Panc1 (cell line): ENCODE results near the gene PHF1. TPM values are rescaled to one million over a fixed set of nuclear protein-coding genes. Genes with fewer than 3 reads are reported as not detected.

ENCODE experiments used
- ATAC-seq: fragments of 200-7000 bp; cut with Tn5 transposase; 2 replicates; pipeline ENCODE4 v1.9.1; 2020; ENCODE audit warnings: mild to moderate bottlenecking, moderate library complexity
- BruUV-seq: library from RNA; stranded (reverse); fragments of 400-500 nt; replicated peaks from 2 replicates; lab custom pipeline; 2021; lab: Mats Ljungman, UMichigan
- CTCF ChIA-PET: fragments of 300-600 bp; sonication (Branson Sonifier 250); formaldehyde crosslinking; loops from one replicate; lab custom pipeline; 2022; ENCODE audit warnings: antibody characterized with exemption; lab: Charles Lee
- POLR2A ChIA-PET: fragments of 300-600 bp; sonication (Branson Sonifier 250); formaldehyde crosslinking; loops from one replicate; lab custom pipeline; 2022; ENCODE audit warnings: antibody characterized with exemption; lab: Charles Lee
- DNase-seq: peaks from one replicate; pipeline ENCODE4 v3.0.0-alpha.2; 2010; ENCODE audit warnings: low read depth, low spot score
- H3K27ac ChIP-seq: 2 replicates; pipeline ENCODE4 v1.5.1; 2011; ENCODE audit warnings: mild to moderate bottlenecking, low read length, inconsistent platforms
- H3K27me3 ChIP-seq: fragments of 200-500 bp; sonication (Bioruptor generic); 2 replicates; pipeline ENCODE4 v1.6.0; 2014; ENCODE audit warnings: low read length, inconsistent platforms; ENCODE audit not compliant: control insufficient read depth, insufficient read depth
- H3K36me3 ChIP-seq: fragments of 200-500 bp; sonication (Bioruptor generic); 2 replicates; pipeline ENCODE4 v1.5.1; 2014; ENCODE audit warnings: inconsistent platforms, mild to moderate bottlenecking, low read length, moderate library complexity; ENCODE audit not compliant: control insufficient read depth, insufficient read depth
- H3K4me1 ChIP-seq: 2 replicates; pipeline ENCODE4 v1.5.1; 2011; ENCODE audit warnings: inconsistent platforms, mild to moderate bottlenecking, low read length, moderate library complexity; ENCODE audit not compliant: control insufficient read depth, insufficient read depth
- H3K4me3 ChIP-seq, 2 experiments: 2 replicates each; pipeline ENCODE4 v1.5.1; 2011 to 2012; ENCODE audit warnings: low read depth in 2 of 2, low read length in 2 of 2, mild to moderate bottlenecking in 2 of 2, inconsistent platforms in 1 of 2, moderate library complexity in 1 of 2
- H3K9me3 ChIP-seq: fragments of 200-500 bp; sonication (Bioruptor generic); 2 replicates; pipeline ENCODE4 v1.5.1; 2014; ENCODE audit warnings: low read depth, mild to moderate bottlenecking, inconsistent platforms, low read length, moderate library complexity; ENCODE audit not compliant: control insufficient read depth, insufficient read depth
- POLR2AphosphoS5 ChIP-seq: IDR thresholded peaks from 2 replicates; pipeline ENCODE4 v1.6.1; 2012; ENCODE audit warnings: mild to moderate bottlenecking, low read depth, low read length, moderate library complexity
- REST ChIP-seq, 2 experiments: IDR thresholded peaks; 2 replicates each; pipeline ENCODE4 v1.6.1; 2011 to 2012; ENCODE audit warnings: low read depth in 2 of 2, control low read depth in 1 of 2, low read length in 1 of 2, mild to moderate bottlenecking in 1 of 2, moderate library complexity in 1 of 2; ENCODE audit not compliant: insufficient read depth in 1 of 2
- SIN3A ChIP-seq: IDR thresholded peaks from 2 replicates; pipeline ENCODE4 v1.6.1; 2012; ENCODE audit warnings: low read depth, mild to moderate bottlenecking, low read length, moderate library complexity, borderline replicate concordance; ENCODE audit not compliant: insufficient read depth
- TCF7L2 ChIP-seq: IDR thresholded peaks from 2 replicates; pipeline ENCODE4 v1.6.1; 2011; ENCODE audit warnings: mild to moderate bottlenecking, low read depth, low read length, inconsistent platforms
- in situ Hi-C: cut with HindIII; loops from 2 replicates; pipeline ENCODE4 v1.10.0; 2016; ENCODE audit warnings: low sequenced_read_pairs, low pct_unique_long_range_greater_than_20kb
- intact Hi-C: fragments of 100-400 bp; cut with micrococcal nuclease; formaldehyde crosslinking; loops from one replicate; pipeline ENCODE4 v1.10.0; 2022; ENCODE audit not compliant: unreplicated experiment
- total RNA-seq: library from RNA; stranded (reverse); gene quantifications from one replicate; pipeline ENCODE4 v1.2.1, GENCODE V29; 2021; ENCODE audit not compliant: unreplicated experiment
- TF ChIP-seq, protein P1 (sequence below): fragments of 450-650 bp; IDR thresholded peaks from 2 replicates; pipeline ENCODE4 v1.5.1; 2017; ENCODE audit warnings: mild to moderate bottlenecking

PHF1 gene
- total RNA-seq, 1 experiment from 2014 or later: 51.6 TPM

DNA sequence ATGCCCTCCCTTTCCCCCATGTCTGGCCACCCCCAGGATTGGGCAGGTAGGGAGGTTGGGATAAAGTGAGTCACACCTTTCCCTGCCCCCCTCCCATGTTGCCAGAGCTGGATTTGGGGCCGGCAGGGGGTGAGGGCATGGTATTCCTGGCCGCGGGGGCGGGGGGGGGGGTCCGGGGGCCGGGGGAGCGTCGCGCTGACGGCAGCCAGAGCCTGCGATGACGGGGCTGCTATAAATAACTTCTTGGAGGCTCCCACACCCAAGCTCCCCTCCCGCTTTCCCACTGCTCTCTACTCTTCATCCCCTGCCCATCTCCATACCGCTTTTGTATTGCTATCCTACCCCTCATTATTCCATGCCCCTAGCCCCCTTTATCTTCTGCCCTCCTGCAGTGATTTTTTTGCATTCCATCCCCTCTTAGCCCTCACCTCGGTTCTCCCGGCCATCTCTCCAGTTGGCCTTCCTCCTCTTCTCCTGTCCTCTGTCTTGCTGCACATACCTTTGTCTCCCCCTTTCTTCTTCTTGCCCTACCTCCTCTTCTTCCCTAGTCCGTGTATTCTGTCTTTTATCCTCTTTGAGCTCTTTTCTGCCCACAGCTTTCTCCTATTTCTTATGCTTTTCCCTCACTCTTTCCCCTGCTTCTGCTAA, 22.9 kb downstream of the PHF1 start:
- no peak for DNase-seq
- H3K4me3 ChIP-seq: no peak overlapping the region
- in situ Hi-C loops (no loop called here), intact Hi-C loops (no loop called here)
- no peak for ATAC-seq
- H3K4me1 ChIP-seq: peaks cover 24% of the 10 kb centered on the region
- ChIA-PET CTCF (no interaction called here), POLR2A (no interaction called here)
- no peak overlapping the region for H3K27ac ChIP-seq
- no peaks in the 10 kb centered on the region for H3K9me3 ChIP-seq
- TF ChIP-seq TCF7L2 (no peak), POLR2AphosphoS5 (no peak), SIN3A (no peak), REST (IDR thresholded peaks at IDR 0.05; ENCODE audit: insufficient read depth in 1 of 2, low read depth in 2 of 2, low read length in 1 of 2) (no peak)
- TF ChIP-seq, protein P1, sequence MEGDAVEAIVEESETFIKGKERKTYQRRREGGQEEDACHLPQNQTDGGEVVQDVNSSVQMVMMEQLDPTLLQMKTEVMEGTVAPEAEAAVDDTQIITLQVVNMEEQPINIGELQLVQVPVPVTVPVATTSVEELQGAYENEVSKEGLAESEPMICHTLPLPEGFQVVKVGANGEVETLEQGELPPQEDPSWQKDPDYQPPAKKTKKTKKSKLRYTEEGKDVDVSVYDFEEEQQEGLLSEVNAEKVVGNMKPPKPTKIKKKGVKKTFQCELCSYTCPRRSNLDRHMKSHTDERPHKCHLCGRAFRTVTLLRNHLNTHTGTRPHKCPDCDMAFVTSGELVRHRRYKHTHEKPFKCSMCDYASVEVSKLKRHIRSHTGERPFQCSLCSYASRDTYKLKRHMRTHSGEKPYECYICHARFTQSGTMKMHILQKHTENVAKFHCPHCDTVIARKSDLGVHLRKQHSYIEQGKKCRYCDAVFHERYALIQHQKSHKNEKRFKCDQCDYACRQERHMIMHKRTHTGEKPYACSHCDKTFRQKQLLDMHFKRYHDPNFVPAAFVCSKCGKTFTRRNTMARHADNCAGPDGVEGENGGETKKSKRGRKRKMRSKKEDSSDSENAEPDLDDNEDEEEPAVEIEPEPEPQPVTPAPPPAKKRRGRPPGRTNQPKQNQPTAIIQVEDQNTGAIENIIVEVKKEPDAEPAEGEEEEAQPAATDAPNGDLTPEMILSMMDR: no peak
- H3K36me3 ChIP-seq: peaks cover 5% of the 10 kb centered on the region; the same call in 1 of the 2 replicates
- BruUV-seq: no TSS peak
- H3K27me3 ChIP-seq: no peaks in the 10 kb centered on the region

GRCh38 chr6:33434961-33435360, 24.1 kb downstream of the PHF1 start:
- Histone ChIP-seq H3K36me3 (peaks cover 5% of the 10 kb centered on the region; the same call in 1 of the 2 replicates), H3K4me1 (peaks cover 17% of the 10 kb centered on the region), H3K27ac (no peak overlapping the region), H3K9me3 (no peaks in the 10 kb centered on the region), H3K4me3 (no peak overlapping the region), H3K27me3 (no peaks in the 10 kb centered on the region)
- POLR2A ChIA-PET: no interaction called here
- CTCF ChIA-PET: no interaction called here
- in situ Hi-C loops (no loop called here), intact Hi-C loops (no loop called here)
- ATAC-seq: no peak
- TF ChIP-seq POLR2AphosphoS5 (no peak), SIN3A (no peak), TCF7L2 (no peak), REST (IDR thresholded peaks at IDR 0.05; ENCODE audit: insufficient read depth in 1 of 2, low read depth in 2 of 2, low read length in 1 of 2) (no peak)
- TF ChIP-seq, protein P1: no peak
- BruUV-seq: no TSS peak
- no peak for DNase-seq
